DND-41 (cell line): ENCODE measurements around the gene DSCAM.

Source experiments
- ATAC-seq: fragments of 200-7000 bp; cut with Tn5 transposase; 3 replicates; pipeline ENCODE4 v1.9.1; 2021; ENCODE audit warnings: low read depth; ENCODE audit not compliant: insufficient read depth
- DNase-seq: peaks from one replicate; pipeline ENCODE4 v3.0.0-alpha.2; 2020
- H2AFZ ChIP-seq: 2 replicates; pipeline ENCODE4 v1.6.0; 2012; ENCODE audit warnings: low read depth, low read length
- H3K27ac ChIP-seq: 2 replicates; pipeline ENCODE4 v1.5.1; 2012; ENCODE audit warnings: low read length, inconsistent platforms
- H3K27me3 ChIP-seq: fragments of 200-600 bp; sonication (generic); 2 replicates; pipeline ENCODE4 v1.6.0; 2012; ENCODE audit warnings: low read length, mild to moderate bottlenecking, inconsistent platforms; ENCODE audit not compliant: insufficient read depth, poor library complexity
- H3K36me3 ChIP-seq: 2 replicates; pipeline ENCODE4 v1.5.1; 2012; ENCODE audit warnings: low read length, inconsistent platforms; ENCODE audit not compliant: insufficient read depth
- H3K4me1 ChIP-seq: 2 replicates; pipeline ENCODE4 v1.5.1; 2012; ENCODE audit warnings: mild to moderate bottlenecking, low read length; ENCODE audit not compliant: insufficient read depth
- H3K4me2 ChIP-seq: 2 replicates; pipeline ENCODE4 v1.6.0; 2012; ENCODE audit warnings: mild to moderate bottlenecking, moderate library complexity, low read length, inconsistent platforms; ENCODE audit not compliant: insufficient read depth
- H3K4me3 ChIP-seq, 2 experiments: fragments of 200-600 bp in 1 of 2; shearing (Covaris generic) in 1 of 2; 2 replicates each; pipeline ENCODE4 v1.5.1; 2012 to 2016; ENCODE audit warnings: inconsistent platforms in 2 of 2, low read length in 2 of 2, mild to moderate bottlenecking in 2 of 2, low read depth in 1 of 2, moderate library complexity in 1 of 2
- H3K79me2 ChIP-seq: 2 replicates; pipeline ENCODE4 v1.6.0; 2012; ENCODE audit warnings: low read length, inconsistent platforms; ENCODE audit not compliant: insufficient read depth
- H3K9ac ChIP-seq: 2 replicates; pipeline ENCODE4 v1.6.0; 2012; ENCODE audit warnings: low read depth, mild to moderate bottlenecking, inconsistent platforms, low read length, moderate library complexity
- H3K9me3 ChIP-seq: 2 replicates; pipeline ENCODE4 v1.5.1; 2012; ENCODE audit warnings: low read length, moderate library complexity, mild to moderate bottlenecking, inconsistent platforms; ENCODE audit not compliant: insufficient read depth, severe bottlenecking
- H4K20me1 ChIP-seq: 2 replicates; pipeline ENCODE4 v1.6.0; 2012; ENCODE audit warnings: low read length; ENCODE audit not compliant: insufficient read depth
- EZH2 ChIP-seq: IDR thresholded peaks from 3 replicates; pipeline ENCODE4 v1.6.1; 2012; ENCODE audit warnings: borderline replicate concordance, low read depth, mild to moderate bottlenecking, moderate library complexity, low read length, inconsistent platforms; ENCODE audit not compliant: severe bottlenecking
- TF ChIP-seq, protein P1 (sequence below): IDR thresholded peaks from 2 replicates; pipeline ENCODE4 v1.5.1; 2012; ENCODE audit warnings: borderline replicate concordance, low read length, moderate library complexity, mild to moderate bottlenecking; ENCODE audit not compliant: poor library complexity, severe bottlenecking; ENCODE audit errors: extremely low read depth

Gene DSCAM

DNA sequence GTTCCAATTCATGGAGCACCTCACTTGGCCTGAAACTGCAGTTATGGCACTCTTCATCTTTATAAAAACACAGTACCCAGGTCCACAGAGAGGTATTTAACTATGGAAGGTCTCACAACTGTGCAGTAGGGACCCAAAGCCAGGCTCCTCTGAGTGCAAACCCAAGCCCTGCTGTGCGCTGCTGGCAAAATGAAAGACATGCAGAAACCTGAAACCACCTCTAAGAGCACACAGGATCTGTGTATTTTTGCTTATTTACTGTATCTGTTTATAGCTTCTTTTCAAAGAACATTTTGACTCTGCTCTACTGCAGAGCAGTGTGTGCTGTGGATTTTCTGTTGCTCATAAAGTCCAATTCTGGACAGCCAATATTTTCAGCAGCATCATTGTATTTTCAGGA is 166.6 kb downstream of the DSCAM start:
- H3K79me2 ChIP-seq: no peaks in the 10 kb centered on the region
- H3K36me3 ChIP-seq: no peaks in the 10 kb centered on the region
- no peaks in the 10 kb centered on the region for H3K27me3 ChIP-seq
- H3K9ac ChIP-seq: no peak overlapping the region
- no peak overlapping the region for H3K27ac ChIP-seq
- DNase-seq (no peak), ATAC-seq (no peak)
- TF ChIP-seq, protein P1, sequence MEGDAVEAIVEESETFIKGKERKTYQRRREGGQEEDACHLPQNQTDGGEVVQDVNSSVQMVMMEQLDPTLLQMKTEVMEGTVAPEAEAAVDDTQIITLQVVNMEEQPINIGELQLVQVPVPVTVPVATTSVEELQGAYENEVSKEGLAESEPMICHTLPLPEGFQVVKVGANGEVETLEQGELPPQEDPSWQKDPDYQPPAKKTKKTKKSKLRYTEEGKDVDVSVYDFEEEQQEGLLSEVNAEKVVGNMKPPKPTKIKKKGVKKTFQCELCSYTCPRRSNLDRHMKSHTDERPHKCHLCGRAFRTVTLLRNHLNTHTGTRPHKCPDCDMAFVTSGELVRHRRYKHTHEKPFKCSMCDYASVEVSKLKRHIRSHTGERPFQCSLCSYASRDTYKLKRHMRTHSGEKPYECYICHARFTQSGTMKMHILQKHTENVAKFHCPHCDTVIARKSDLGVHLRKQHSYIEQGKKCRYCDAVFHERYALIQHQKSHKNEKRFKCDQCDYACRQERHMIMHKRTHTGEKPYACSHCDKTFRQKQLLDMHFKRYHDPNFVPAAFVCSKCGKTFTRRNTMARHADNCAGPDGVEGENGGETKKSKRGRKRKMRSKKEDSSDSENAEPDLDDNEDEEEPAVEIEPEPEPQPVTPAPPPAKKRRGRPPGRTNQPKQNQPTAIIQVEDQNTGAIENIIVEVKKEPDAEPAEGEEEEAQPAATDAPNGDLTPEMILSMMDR: no peak
- TF ChIP-seq EZH2: no peak
- H3K4me2 ChIP-seq: no peak overlapping the region
- H4K20me1 ChIP-seq: no peaks in the 10 kb centered on the region
- no peak overlapping the region for H2AFZ ChIP-seq
- no peaks in the 10 kb centered on the region for H3K4me1 ChIP-seq
- no peaks in the 10 kb centered on the region for H3K9me3 ChIP-seq
- H3K4me3 ChIP-seq: no peak overlapping the region

DNA sequence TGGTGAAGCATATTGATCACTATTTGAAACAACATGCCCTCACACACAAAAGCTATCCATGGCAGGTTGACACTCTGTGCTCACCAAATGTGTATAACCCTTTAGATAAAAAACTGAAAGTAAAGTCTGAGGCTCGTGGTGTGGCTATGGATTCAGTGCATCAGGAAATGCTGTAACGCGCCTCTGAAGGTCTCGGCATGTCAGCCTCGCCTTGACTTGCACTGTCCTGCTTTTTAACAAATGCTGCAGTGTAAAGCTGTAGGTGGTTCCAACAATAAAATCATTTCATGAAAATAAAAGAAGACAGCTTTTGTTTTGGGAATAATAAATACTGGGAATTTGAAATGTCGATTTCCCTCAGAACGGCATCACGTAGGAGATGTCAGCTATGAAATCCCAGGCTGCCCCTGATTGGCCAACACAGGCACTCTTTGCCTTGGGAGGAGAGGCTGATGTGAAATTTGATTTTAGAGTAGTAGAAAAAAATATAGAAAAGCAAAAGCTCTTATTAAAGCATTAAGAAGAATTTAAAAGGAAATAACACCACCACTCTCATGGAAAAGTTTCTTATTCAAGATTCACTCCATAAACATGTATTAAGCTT is 168.2 kb downstream of the DSCAM start:
- no peak overlapping the region for H3K9ac ChIP-seq
- no peak overlapping the region for H2AFZ ChIP-seq
- no peaks in the 10 kb centered on the region for H3K27me3 ChIP-seq
- no peak overlapping the region for H3K4me3 ChIP-seq
- H4K20me1 ChIP-seq: no peaks in the 10 kb centered on the region
- H3K79me2 ChIP-seq: no peaks in the 10 kb centered on the region
- H3K36me3 ChIP-seq: no peaks in the 10 kb centered on the region
- no peaks in the 10 kb centered on the region for H3K9me3 ChIP-seq
- DNase-seq (no peak), ATAC-seq (no peak)
- H3K4me1 ChIP-seq: no peaks in the 10 kb centered on the region
- TF ChIP-seq, protein P1: no peak
- TF ChIP-seq EZH2: no peak
- H3K4me2 ChIP-seq: no peak overlapping the region
- H3K27ac ChIP-seq: no peak overlapping the region

GRCh38 chr21:40675017-40675416 is 171.9 kb downstream of the DSCAM start:
- TF ChIP-seq EZH2: no peak
- TF ChIP-seq, protein P1: no peak
- ATAC-seq (no peak), DNase-seq (no peak)
- no peak overlapping the region for H3K9ac ChIP-seq
- no peak overlapping the region for H3K27ac ChIP-seq
- H4K20me1 ChIP-seq: no peaks in the 10 kb centered on the region
- no peak overlapping the region for H3K4me2 ChIP-seq
- no peaks in the 10 kb centered on the region for H3K27me3 ChIP-seq
- H3K9me3 ChIP-seq: no peaks in the 10 kb centered on the region
- no peak overlapping the region for H2AFZ ChIP-seq
- no peaks in the 10 kb centered on the region for H3K4me1 ChIP-seq
- H3K4me3 ChIP-seq: no peak overlapping the region
- no peaks in the 10 kb centered on the region for H3K36me3 ChIP-seq
- H3K79me2 ChIP-seq: no peaks in the 10 kb centered on the region

GRCh38 chr21:40672602-40673001 is 174.4 kb downstream of the DSCAM start:
- no peaks in the 10 kb centered on the region for H3K4me1 ChIP-seq
- ATAC-seq (no peak), DNase-seq (no peak)
- H3K27me3 ChIP-seq: no peaks in the 10 kb centered on the region
- no peaks in the 10 kb centered on the region for H3K79me2 ChIP-seq
- no peak overlapping the region for H2AFZ ChIP-seq
- no peak overlapping the region for H3K4me2 ChIP-seq
- TF ChIP-seq, protein P1: no peak
- H3K9me3 ChIP-seq: no peaks in the 10 kb centered on the region
- H3K36me3 ChIP-seq: no peaks in the 10 kb centered on the region
- H3K27ac ChIP-seq: no peak overlapping the region
- no peaks in the 10 kb centered on the region for H4K20me1 ChIP-seq
- H3K4me3 ChIP-seq: no peak overlapping the region
- H3K9ac ChIP-seq: no peak overlapping the region
